ENCODE data around the gene UMODL1.

Gene UMODL1

GRCh38 chr21:42089093-42089631 is 18.0 kb downstream of the UMODL1 start:
- TF ChIP-seq EP300 (IDR thresholded peaks at IDR 0.05; ENCODE audit: borderline replicate concordance) (no peak), REST (IDR thresholded peaks at IDR 0.05; ENCODE audit: low read depth) (no peak), TEAD4 (IDR thresholded peaks at IDR 0.05) (no peak), TAF1 (IDR thresholded peaks at IDR 0.05; ENCODE audit: low read depth) (no peak), EGR1 (IDR thresholded peaks at IDR 0.05) (no peak), CEBPB (IDR thresholded peaks at IDR 0.05) (no peak), CREB1 (IDR thresholded peaks at IDR 0.05; ENCODE audit: low read depth) (no peak), FOXM1 (IDR thresholded peaks at IDR 0.05; ENCODE audit: borderline replicate concordance, low read depth) (no peak), USF1 (IDR thresholded peaks at IDR 0.05) (no peak), YY1 (IDR thresholded peaks at IDR 0.05; ENCODE audit: low read depth) (no peak), RAD21 (IDR thresholded peaks at IDR 0.05; ENCODE audit: low read depth) (no peak), TCF12 (IDR thresholded peaks at IDR 0.05; ENCODE audit: low read depth) (no peak), ZBTB7A (IDR thresholded peaks at IDR 0.05; ENCODE audit: low read depth) (no peak), NFIC (IDR thresholded peaks at IDR 0.05) (no peak)
- TF ChIP-seq, protein P1, sequence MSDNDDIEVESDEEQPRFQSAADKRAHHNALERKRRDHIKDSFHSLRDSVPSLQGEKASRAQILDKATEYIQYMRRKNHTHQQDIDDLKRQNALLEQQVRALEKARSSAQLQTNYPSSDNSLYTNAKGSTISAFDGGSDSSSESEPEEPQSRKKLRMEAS (IDR thresholded peaks at IDR 0.05) = no peak

DNA sequence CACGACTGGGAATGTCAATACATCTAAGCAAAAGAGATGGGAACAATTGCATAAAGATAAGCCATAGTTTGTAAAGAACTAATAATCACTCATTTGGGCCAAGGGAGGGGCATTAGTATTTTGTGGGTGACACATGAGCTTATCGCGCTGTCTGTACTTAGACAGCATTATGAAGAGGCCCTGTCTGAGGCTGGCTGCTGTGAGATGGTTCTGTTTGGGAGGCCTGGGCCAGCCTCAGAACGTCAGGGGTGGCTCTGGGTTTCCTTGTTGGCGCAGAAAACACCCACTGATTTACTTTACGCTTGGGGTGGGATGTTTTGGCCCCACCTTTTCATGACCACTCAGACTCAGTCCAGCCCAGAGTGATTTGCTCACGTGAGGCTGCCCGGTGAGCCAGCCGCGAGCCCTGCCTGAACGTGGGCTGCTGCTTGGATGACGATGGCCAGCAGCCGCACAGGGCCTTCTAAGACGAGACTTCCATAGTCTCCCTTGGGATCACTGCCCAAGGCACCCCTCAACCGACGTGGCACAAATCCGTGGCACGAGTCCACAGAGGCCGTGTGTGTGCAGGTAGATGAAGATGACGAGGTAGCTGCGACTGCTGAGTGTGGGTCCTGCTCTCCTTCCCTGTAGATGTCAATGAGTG is 18.7 kb downstream of the UMODL1 start:
- TF ChIP-seq NFIC (IDR thresholded peaks at IDR 0.05) (no peak), TCF12 (IDR thresholded peaks at IDR 0.05; ENCODE audit: low read depth) (no peak), YY1 (IDR thresholded peaks at IDR 0.05; ENCODE audit: low read depth) (no peak), CEBPB (IDR thresholded peaks at IDR 0.05) (no peak), EP300 (IDR thresholded peaks at IDR 0.05; ENCODE audit: borderline replicate concordance) (no peak), USF1 (IDR thresholded peaks at IDR 0.05) (no peak), TAF1 (IDR thresholded peaks at IDR 0.05; ENCODE audit: low read depth) (no peak), FOXM1 (IDR thresholded peaks at IDR 0.05; ENCODE audit: borderline replicate concordance, low read depth) (no peak), CREB1 (IDR thresholded peaks at IDR 0.05; ENCODE audit: low read depth) (no peak), ZBTB7A (IDR thresholded peaks at IDR 0.05; ENCODE audit: low read depth) (no peak), RAD21 (IDR thresholded peaks at IDR 0.05; ENCODE audit: low read depth) (no peak), REST (IDR thresholded peaks at IDR 0.05; ENCODE audit: low read depth) (no peak), TEAD4 (IDR thresholded peaks at IDR 0.05) (no peak), EGR1 (IDR thresholded peaks at IDR 0.05) (no peak)
- TF ChIP-seq, protein P1 (IDR thresholded peaks at IDR 0.05) = no peak

DNA sequence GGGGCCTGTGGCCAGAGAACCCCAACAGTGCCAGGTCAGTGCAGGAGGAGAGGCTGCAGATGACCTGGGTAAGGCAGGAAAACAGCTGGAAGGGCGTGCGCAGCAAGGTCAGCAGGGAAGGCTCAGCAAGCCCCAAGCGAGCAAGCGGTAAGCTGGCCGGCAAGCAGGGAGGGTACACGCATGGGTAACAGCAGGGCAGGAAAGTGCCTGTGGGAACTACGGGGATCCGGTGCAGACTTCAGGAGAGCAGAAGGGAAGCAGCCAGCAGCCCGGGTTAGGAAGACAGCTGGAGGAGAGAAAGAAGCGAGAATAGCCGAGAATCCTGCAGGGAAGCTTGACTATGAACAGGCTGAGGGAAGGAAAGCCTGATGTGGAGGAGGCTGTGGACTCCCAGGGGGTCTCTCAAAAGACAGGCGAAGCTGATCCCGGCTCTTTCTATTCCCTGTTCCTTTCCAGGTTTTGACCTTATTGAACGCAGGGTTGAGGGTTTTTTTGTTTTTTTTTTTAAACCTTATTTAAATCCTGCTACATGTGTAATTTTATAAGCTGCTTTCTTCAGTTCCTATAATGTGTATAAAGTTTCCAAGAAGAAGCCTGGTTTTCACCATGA is 20.9 kb downstream of the UMODL1 start:
- TF ChIP-seq, protein P1 (IDR thresholded peaks at IDR 0.05) = no peak
- TF ChIP-seq EP300 (IDR thresholded peaks at IDR 0.05; ENCODE audit: borderline replicate concordance) (no peak), REST (IDR thresholded peaks at IDR 0.05; ENCODE audit: low read depth) (no peak), FOXM1 (IDR thresholded peaks at IDR 0.05; ENCODE audit: borderline replicate concordance, low read depth) (no peak), CREB1 (IDR thresholded peaks at IDR 0.05; ENCODE audit: low read depth) (no peak), CEBPB (IDR thresholded peaks at IDR 0.05) (no peak), TAF1 (IDR thresholded peaks at IDR 0.05; ENCODE audit: low read depth) (no peak), TCF12 (IDR thresholded peaks at IDR 0.05; ENCODE audit: low read depth) (no peak), ZBTB7A (IDR thresholded peaks at IDR 0.05; ENCODE audit: low read depth) (no peak), TEAD4 (IDR thresholded peaks at IDR 0.05) (no peak)
